GM21515 (cell line): ENCODE data around the gene NOC2L.

ENCODE experiments used
- ATAC-seq: cut with Tn5 transposase; IDR thresholded peaks from one replicate; pipeline ENCODE4 v1.9.1; 2021; ENCODE audit not compliant: unreplicated experiment

Gene NOC2L

GRCh38 chr1:917466-918091 is 41.5 kb downstream of the NOC2L start:
- ATAC-seq, result no peak

DNA sequence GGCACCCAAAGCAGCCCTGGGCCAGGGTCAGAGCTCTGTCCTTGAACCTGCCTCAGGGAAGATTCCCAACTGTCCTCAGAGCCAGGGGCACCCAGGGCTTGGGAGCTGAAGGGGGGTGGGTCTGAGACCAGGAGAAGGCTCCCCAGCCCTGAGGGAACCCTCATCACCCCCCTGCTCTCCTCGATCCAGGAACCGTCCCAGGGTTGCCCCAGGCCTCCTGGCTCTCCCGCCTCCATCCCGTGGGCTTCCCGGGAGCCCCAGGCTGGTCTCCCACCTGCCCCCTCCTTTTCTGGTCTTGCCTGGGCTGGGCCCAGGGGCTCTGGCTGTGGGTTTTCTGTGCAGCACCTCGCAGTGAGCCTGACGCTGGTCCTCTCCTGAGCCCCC is 42.0 kb downstream of the NOC2L start:
- no peak for ATAC-seq

- ATAC-seq, result no peak
Measured at GRCh38 chr1:916173-917075, 42.6 kb downstream of the NOC2L start.

- no peak for ATAC-seq
Measured at GRCh38 chr1:915295-916172, 43.5 kb downstream of the NOC2L start.

GRCh38 chr1:914891-915280 is 44.2 kb downstream of the NOC2L start:
- no peak for ATAC-seq

DNA sequence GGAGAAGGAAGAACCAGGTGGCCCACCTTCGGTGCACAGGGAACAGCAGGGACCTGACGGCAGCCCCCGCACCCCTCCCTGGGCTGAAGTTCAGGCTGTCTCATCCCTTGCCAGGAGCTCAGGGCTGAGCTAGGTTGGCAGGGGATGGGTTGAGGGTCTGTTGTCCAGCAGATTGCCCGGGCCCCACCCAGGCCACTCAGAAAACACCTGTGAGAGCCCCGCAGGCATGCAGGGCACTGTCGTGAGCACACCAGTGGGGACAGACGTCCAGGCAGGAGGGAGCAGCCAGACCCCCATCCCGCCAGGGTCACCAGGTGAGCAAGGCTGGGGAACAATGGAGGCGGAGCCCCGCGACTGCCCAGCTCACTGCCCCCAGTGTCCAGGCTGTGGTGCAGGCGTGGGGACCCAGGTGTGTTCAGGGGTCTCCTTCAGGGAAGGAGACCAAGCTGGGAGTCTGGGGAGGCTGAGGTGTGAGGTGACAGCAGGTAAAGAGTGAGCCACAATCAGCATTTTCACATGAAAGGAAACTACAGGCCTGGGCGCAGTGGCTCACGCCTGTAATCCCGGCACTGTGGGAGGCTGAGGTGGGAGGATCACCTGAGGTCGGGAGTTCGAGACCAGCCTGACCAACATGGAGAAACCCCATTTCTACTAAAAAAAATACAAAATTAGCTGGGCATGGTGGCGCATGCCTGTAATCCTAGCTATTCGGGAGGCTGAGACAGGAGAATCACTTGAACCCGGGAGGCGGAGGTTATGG is 44.7 kb downstream of the NOC2L start:
- no peak for ATAC-seq

- ATAC-seq, result no peak
Measured at GRCh38 chr1:913491-914130, 45.4 kb downstream of the NOC2L start.

DNA sequence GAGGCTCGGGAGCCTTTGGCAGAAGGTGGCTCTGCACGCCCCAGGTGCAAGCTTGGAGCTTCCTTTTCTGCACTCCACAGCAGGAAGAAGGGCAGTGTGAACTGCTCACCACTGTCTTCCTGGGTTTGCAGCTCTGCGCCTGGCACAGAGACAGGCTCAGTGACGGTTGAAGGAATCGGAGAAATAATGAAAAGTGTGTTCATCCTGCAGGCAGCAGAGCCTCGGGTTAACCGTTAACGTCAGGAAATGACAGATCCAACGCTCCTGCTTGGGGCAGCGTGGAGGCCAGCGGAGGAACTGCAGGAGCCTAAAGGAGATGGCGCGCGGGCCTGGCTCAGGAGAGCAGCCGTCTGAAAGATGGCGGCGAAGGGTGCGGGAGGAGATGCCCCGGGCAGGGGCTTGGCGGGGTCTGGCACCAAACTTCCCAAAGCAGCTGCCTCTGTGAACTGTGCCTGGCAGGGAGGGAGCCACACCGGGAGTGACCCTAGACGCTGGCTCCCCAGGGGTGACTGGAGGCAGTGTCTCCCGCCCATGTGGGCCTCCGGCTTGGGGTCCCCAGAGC is 46.2 kb downstream of the NOC2L start:
- no peak for ATAC-seq

- no peak for ATAC-seq
Measured at GRCh38 chr1:911875-912739, 46.9 kb downstream of the NOC2L start.

DNA sequence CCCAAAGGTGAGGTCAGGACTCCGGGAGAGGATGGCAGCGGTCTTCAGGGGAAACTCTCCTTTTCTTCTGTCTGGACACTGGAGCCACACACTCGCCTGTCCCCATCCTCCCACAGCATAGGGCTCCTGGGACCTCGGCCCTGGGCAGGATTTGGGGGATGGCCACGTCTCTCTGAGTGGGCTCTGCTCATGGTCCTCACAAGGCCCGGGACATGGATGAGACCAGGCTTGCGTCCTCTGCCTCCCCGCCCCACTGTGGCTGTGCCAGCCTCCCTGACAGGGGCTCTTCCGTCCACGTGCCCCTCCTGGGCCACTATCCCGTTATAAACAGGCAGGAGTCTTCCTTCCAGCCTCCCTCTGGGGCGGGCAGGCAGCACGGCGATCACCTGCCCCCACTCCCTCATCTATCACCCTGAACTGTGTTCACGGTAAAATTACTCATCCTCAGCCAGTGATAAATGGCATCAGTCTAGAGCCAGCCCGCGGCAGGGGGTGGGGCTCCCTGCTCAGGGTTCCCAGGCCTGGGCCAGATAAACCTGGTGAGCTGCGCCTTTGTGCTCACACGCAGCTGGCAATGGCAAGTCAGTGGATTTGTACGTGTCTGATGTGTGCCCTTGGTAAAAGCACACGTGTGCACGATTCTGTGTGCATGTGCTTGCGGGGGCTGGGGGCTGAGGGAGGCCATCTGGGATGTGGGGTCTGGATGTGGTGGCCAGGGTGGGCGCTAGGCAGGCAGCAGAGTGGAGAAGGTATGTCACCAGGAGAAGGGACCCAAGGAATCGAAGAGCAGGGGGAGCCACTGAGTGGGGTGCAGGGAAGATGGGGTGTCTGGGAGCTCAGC is 48.0 kb downstream of the NOC2L start:
- ATAC-seq, result no peak

- ATAC-seq, result no peak
Measured at GRCh38 chr1:910311-910880, 48.7 kb downstream of the NOC2L start.

DNA sequence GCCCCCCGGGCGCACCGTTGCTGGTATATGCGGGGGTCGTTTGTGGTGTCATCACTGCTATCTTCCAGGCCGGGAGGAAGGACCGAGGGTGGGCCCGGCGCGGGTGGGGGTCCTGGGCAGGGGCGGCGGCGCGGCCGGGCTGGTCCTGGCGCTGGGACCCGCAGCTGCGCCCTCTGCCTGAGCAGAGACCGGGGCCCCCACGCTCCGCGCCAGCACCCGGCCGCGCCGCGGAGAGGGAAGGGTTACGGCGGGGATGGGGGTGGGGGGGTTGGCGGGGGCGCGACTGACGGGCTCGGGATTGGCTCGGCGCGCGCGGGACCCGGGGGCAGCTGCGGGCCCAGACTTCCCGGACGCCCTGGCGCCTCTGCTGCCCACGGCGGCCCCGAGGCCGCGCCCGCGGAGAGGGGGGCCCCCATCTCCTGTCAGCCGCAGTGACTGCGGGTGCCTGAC is 49.2 kb downstream of the NOC2L start:
- no peak for ATAC-seq

DNA sequence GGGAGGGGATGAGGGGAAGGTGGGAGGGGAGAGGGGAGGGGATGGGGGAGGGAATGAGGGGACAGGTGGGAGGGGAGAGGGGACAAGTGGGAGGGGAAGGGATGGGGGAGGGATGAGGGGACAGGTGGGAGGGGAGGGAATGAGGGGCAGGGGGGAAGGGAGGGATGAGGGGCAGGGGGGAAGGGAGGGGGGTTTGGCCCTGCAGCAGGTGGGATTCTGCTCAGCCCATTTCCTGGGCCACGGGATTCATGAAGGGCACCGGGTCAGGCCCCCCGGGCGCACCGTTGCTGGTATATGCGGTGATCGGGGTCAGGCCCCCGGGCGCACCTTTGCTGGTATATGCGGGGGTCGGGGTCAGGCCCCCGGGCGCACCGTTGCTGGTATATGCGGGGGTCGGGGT is 50.4 kb downstream of the NOC2L start:
- ATAC-seq, result no peak

DNA sequence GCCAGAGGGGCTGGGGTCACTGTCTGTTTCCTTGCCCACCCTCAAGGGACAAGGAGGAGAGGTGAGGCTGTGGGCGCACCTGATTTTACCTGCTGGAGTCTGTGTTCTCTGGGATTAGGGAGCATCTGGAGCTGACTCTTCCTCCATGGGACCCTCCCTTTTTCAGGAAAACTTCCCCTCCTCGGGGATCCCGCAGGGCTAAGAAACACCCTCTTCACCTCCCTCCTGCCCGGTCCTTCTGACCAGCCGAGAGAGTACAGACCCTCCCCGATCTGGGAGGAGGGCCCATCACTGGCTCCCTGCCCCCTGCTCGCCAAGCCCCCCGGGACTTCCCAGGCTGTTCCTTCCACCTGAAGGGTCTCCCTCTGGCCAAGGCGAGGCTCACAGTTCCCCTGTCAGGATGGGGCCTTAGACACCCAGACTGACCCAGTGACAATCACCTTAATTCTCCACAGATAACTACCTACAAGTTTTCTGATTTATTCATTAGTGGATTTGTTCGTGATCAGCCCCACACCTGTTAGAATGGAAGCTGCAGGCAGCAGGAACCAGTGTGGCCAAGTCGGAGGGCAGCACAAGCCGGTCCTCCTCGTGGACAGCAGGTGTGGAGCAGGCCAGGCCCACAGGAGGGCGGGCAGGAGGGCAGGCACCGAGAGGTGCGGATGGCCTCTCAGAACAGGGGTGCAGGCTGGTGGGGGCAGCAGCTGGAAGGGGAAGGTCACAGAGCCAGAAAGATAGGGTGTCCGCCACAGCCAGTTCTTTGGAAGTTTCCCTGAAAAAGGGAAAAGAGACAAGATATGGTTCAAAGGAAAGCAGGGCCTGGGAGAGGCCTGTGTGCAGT is 51.2 kb downstream of the NOC2L start:
- no peak for ATAC-seq

- ATAC-seq, result no peak
Measured at GRCh38 chr1:906600-907420, 52.2 kb downstream of the NOC2L start.
